K562 (cell line): Measurements from ENCODE around the gene ZNF564.

ENCODE experiments used
- CHD2 ChIP-seq: IDR thresholded peaks from 2 replicates; pipeline ENCODE4 v1.6.1; 2011; ENCODE audit warnings: low read depth, low read length
- ZNF311 ChIP-seq: fragments of 250-450 bp; sonication (Bioruptor Pico); IDR thresholded peaks from 2 replicates; pipeline ENCODE4 v1.4.0; 2020; ENCODE audit warnings: mild to moderate bottlenecking, moderate library complexity

DNA sequence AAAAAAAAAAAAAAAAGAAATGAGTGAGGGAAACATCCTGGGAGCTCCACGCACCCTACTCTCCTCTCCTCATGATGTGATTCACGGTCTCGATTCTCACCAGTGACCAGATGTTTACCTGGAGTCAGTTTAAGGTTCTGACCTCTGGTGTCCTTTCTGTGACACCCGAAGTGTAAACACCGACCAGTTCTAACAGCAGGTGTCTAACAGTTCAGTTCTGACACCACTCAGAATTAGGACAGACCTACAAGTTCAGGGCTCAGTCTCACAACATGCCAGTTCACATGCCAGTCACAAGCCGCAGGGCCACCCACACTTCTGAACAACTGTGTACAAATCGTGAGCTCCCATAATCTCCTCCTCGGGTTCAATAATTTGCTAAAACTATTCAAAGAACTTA is 6.0 kb downstream of the ZNF564 start:
- no peak for TF ChIP-seq CHD2
- TF ChIP-seq ZNF311 (CRISPR knock-in tag) = no peak
